GM21825 (cell line): ENCODE results near the gene RBX1.
"Not testable (repeated sequence)": the region's sequence is repeated elsewhere in the genome, so short reads cannot be mapped to it uniquely, and the experiment has no call there.

Source experiments
- ATAC-seq: cut with Tn5 transposase; IDR thresholded peaks from one replicate; pipeline ENCODE4 v1.9.1; 2021; ENCODE audit warnings: mild to moderate bottlenecking, moderate library complexity; ENCODE audit not compliant: unreplicated experiment

The RBX1 gene

DNA sequence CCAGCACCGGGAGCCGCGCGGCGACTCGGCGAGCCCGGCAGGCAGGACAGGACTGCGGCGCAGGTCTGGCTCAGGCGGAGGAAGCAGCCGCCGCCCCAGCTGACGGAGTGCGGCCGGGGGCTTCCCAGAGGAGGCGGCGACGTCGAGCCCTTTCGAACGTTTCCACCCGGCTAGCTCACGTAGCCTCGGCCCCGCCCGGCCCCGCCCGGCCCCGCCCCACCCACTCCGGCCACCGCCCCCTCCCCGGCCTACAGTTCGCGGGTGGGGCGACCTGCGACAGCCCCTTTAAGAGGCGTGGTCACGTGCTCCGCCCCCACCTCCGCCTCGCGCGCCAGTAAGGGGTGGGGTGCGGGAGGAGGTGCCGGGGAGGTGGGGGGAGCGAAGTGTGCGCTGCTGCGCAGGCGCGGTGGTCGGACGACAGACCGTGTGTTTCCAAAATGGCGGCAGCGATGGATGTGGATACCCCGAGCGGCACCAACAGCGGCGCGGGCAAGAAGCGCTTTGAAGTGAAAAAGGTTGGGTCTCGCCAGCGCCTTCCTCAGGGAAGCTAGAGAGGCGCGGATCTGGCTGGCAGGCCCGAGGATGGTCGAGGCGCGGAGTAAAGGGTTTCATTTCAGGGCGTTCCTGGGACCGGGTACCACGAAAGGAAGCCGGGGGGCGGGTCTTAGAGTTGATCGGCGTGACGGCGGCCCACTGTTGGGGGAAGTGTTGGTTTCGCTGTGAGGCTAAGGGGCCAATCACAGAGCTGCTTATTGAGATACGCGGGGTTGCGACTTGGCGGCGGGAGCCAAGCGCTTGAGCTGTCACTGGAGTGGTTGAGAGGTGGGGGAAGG, at the start of gene RBX1:
Gene RBX1, plus strand, starts transcription at position 417 of the 833 bp plus-strand sequence. Its CDS starts 21 bp downstream, at position 438.
- ATAC-seq = peak; percentile 71

DNA sequence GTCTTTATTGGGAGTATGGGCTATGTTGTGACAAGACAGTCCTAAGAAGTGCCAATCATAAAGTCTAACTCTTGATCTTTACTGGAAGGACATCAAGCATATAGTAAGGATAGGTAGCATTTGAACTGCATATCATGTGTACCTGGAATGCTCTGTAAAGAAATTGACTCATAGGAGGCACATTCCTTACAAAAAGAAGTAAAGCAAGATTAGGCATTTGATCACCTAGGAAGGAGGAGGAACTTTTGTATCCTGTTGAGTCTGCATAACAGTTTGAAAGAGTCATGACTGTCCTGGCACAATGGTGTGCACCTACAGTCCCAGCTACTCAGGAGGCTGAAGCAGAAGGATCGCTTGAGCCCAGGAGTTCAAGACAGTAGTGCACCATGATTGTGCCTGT, 47.1 kb upstream of the RBX1 start:
- ATAC-seq = no peak

DNA sequence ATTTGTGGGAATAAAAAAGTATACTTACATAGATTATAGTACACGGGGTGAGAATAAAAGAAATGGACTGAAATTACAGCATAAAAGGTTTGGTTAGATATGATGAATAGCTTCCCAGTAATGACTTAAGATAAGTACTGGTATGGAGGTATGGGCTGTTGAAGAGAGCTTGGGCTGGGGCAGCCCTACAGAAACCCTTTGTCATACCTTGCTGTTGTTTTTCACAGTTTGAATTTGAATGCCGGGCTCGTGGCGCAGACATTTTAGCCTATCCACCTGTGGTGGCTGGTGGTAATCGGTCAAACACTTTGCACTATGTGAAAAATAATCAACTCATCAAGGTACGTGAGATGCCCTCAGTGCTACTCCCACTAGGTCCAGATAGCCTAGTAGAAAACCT, 42.3 kb upstream of the RBX1 start:
- no peak for ATAC-seq

DNA sequence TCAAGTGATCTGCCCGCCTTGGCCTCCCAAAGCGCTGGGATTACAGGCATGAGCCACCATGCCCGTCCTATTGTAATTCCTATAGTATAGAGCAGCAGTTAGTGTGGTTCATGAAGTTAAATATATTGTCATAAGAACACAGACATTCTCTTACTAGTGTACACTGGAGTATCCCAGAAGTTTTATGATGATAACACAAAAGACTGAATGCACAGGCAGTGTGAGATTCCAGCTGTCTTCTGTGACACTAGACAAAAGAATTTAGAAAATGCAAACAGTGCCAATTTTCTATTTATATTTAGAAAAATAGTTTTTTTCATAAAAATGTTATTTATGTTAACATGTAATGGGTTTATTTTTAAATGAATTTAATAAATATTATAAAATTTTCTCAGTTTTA, 39.4 kb upstream of the RBX1 start:
- ATAC-seq = no peak

DNA sequence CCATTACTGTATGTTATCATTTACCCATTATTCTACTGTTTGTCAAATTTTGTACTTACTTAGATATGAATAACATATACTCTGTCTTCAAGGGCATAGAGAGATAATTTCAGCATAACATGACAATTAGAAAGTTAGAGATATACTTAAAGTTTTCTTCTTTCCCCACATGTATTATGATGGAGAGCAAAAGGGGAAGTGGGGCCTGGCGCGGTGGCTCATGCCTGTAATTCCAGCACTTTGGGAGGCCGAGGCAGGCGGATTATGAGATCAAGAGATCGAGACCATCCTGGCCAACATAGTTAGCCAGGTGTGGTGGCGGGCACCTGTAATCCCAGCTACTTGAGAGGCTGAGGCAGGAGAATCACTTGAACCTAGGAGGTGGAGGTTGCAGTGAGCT, 38.2 kb upstream of the RBX1 start:
- ATAC-seq = not testable (repeated sequence)

DNA sequence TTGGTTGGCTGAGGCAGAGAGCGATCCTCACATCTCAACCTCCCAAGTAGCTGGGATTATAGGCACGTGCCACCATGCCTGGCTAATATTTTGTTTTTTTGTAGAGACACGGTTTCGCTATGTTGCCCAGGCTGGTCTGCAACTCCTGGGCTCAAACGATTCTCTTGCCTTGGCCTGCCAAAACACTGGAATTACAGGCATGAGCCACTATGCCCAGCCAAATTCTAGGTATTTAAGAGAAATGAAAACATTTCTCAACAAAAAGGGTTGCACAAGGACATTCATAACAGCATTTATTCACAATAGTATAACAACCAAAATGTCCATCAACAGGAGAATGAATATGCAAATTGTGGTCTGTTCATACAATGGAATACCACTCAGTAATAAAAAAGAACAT, 31.7 kb upstream of the RBX1 start:
- ATAC-seq = no peak

DNA sequence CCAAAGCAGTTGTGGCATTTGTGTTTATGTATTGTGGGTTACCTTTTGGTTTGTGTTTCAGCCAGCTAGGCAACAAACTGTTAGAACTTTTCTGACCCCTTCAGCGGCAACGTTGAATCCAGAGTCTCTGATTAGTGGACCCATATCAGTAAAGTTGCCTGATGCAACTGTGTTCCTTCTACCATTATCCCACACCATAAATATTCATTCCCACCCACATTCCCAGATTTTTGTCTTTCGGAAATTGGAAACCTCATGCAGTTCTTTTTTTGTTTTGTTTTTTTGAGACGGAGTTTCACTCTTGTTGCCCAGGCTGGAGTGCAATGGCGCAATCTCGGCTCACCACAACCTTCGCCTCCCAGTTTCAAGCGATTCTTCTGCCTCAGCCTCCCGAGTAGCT, 30.7 kb upstream of the RBX1 start:
- no peak for ATAC-seq

DNA sequence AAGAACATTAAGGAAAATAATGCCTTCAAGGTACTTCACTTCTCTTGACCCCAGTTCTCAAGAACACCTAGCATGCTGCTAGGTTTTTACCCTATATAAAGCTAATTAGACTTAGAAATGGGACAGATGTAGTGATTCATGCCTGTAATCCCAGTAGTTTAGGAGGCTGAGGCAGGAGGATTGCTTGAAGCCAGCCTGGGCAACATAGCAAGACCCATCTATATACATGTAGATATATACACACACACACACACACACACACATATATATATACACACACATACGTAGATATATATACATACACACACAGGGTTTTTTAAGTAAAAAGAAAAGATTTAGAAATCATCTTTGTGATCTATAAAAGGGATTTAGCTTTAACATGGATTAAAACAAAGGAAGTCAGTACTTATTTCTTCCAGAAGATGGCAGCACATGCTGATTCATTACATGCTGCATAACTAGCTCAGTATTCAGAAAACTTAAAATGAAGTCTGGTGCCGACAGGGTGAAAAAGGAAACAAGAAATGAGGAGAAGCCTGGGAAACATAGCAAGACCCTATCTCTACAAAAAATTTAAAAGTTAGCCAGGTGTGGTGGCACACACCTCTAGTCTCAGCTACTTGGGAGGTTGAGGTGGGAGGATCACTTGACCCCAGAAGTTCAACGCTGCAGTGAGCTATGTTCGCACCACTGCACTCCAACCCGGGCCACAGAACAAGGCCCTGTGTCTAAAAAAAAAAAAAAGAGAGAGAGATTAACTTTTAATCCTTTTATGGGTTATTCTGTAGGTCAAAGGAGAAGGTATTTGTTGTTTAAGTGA, 28.5 kb upstream of the RBX1 start:
- ATAC-seq = no peak

DNA sequence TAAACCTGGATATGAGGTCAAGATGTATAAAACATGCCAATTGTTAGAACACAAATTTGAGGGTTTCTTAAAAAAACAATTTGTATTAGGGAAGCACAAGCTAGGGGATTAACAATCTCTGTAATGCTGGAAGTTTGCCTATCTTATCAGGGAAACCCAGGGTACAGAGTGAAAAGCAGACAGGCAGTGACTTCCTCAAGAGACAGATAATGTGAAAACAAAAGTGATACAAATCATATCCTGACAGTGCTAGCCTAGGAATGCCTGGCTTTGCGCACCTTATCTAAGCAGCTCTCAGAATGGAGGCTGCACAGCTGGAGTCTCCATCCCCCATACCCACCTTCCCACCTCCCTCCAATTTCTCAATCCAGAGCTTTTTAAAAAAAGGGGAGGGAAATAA, 22.5 kb upstream of the RBX1 start:
- ATAC-seq = no peak

DNA sequence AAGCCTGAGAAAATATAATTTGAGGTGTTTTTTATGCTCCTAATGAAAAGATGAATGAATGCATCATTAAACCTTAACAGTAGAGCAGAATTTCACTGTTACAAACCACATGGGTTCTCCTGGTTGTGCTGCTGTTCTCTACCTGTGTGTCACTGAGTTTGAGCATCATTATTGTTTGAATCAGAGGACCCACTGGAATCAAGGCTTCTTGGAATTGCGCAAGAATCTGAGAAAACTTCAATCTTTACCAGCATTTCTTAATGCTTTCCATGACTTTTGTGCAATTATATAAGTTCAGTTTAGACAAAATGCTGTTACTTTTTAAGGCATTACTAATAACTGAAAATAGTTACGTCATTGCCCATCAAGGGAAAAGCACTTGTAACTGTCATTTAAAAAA, 18.8 kb upstream of the RBX1 start:
- no peak for ATAC-seq

DNA sequence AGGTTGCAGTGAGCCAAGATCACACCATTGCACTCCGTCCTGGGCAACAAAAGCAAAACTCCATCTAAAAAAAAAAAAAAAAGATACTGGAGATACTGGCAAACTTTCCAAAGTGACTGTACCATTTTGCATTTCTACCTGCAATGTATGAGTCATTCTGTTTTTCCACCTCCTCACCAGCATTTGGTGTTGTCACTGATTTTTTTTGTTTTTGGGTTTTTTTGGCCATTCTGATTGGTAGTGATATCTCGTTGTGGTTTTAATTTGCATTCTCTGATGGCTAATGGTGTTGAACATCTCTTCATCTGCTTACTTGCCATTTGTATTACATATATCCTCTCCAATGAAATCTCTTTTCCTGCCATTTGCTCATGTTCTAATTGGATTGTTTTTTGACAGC, 12.0 kb upstream of the RBX1 start:
- no peak for ATAC-seq

DNA sequence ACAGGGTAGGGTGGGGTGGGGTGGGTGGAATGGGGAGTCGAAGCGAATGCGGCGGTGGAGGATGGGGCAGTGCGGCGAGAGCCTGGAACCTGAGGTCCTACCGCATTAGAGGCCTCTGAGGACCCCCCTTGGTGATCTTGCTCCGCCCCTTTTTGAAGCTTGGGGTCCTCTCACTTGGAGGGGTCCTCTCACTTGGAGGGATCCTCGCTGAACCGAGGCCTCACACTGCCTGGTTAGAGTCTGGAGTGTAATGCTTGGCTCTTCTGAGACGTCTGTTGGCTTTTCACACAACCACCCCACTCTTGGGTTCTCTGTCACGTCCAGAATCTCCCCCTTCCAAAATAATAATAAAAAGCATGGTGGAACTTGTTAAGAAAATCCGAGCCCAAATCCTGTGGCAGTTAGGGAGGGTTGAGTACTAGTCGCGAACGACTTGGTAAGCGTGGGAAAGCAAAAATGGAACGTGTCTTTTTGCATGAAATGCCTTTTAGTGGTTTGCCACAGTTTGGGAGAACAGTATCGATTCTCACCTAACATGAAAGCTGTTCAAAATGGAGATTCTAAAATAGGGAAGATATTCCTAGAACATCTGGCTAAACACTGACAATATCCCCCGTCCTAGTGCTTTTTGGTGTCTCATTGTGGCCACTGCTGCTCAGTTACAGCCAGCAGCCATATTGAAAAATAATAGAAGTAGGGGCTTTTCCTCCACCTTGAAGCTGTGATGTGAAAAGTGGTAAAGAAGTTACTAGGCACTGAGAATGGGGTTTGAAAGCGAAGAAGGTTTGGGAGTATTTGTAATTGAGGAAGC, 822 bp downstream of the RBX1 start:
- peak; percentile 3 for ATAC-seq

DNA sequence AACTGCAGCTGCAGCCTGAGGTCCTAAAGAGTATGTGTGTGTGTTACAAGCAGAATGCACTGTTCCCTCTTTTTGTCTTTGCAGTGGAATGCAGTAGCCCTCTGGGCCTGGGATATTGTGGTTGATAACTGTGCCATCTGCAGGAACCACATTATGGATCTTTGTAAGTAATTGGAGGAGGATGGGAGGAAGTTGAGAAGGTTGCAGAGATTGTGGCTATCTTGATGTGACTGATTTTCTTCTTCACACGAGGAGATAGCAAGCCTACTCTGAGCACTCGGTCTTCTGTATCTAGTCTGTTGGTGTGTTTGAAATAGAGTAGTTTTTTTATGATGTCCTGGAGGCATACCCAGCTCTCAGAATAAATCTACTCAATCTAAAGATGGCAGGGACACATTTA, 2.3 kb downstream of the RBX1 start:
- ATAC-seq = no peak

DNA sequence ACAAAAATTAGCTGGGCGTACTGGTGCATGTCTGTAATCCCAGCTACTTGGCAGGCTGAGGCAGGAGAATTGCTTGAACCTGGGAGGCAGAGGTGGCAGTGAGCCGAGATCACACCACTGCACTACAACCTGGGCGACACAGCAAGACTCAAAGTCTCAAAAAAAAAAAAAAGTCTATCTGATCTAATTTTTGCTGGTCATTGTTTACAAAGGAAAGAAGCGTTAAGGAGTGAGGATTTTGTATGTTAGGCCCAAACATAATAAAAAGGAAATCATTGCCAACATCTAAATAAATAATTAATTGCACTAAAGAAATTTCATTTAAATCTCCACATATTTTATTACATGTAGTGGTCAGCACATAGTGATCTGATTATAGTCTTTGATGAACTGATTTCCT, 2.9 kb downstream of the RBX1 start:
- ATAC-seq = no peak

DNA sequence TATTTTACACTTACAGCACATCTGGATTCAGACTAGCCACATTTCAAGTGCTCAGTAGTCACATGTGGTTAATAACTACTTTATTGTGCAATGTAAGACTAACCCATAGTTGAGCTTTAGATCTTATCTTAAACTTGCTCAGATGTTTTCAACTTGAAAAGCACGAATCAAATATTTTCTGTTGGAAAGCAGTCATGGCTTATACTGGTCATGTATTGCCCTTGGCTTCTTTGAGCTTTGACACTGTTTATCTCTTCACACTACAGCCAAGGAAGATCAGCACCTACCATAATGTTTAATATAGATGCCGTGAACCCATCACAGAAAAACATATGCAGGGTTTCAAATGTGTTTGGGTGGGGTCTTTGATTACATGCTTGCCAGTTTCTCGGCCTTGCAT, 4.4 kb downstream of the RBX1 start:
- no peak for ATAC-seq

DNA sequence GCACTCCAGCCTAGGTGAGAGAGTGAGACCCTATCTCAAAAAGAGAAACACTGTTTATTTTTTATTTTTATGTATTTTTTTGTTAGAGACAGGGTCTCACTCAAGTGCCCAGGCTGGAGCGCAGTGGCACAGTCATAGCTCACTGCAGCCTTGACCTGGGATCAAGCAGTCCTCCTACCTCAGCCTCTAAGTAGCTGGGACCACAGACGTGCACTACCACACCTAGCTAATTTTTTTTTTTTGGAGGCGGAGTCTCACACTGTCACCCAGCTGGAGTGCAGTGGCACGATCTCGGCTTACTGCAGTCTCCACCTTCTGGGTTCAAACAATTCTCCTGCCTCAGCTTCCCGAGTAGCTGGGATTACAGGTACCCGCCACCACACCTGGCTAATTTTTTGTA, 6.4 kb downstream of the RBX1 start:
- no peak for ATAC-seq

DNA sequence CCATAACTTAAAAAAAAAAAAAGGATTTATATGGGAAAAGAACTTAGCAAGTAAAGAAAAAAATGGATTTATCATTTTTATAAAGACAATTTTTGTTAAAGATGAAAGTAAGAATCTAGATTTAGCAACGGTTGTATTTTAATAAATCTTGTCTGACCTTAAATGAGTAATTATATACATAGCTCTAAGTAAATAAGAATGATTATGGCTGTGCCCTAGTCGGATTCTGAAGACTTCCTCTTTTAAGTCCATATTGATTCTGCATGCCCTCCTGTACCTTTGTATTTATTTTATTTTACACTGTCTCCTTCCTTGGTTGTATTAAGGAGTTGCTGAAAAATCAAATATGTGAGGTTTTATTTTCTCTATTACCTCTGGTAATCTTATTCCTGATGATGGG, 7.1 kb downstream of the RBX1 start:
- no peak for ATAC-seq

DNA sequence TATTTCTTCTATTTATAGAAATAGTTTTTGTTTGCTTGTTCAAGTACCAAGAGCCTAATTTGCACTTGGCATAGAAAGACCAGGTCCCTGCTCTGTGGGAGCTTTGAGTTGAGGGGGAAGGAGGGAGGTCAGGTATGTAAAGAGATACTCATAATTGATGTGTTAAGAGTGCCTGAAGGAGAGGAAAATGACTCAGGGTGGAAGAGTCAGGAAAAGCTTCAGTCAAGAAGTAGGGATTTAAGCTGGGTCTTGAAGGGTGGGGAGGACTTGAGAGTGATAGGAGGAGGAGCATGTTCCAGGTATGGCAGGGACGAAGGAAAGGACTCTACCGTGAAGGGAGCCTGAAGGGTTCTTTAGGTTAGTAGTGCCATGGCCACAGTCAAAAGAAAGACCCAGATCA, 9.0 kb downstream of the RBX1 start:
- no peak for ATAC-seq

DNA sequence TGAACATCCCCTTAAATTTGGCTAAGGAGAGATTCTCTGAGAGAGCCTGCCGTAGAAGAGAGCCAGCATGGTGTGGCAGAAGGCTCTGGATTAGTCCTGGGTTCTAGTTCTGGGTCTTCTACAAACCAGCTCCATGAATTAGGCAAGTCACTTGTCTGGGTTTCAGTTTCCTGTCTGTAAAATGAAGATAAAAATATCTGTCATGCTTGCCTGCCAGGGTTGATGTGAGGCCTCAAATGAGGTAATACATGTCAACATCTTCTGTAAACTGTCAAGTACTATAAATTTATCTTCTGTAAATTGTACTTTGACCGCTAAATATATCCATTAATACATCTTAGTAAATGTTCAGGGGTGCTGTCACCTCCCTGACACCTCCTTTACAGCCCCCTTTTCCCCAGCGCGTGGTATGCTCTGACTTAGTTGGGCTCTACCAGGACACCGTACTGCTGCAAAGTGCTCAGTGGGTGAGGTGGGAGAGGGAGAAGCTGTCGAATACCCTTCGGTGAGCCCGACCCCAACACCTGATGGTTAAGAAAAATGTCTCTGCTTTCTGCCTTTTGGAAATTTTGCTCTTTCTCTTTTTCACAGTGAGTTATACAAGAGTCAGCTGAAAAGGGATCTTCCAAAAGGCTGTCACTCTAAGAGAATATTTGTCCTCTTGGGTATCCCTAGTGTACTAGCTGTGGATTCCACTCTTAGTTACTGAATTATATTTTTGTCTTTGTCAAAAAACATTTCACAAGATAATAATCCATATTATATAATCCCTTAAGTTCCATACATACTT, 15.0 kb downstream of the RBX1 start:
- no peak for ATAC-seq

DNA sequence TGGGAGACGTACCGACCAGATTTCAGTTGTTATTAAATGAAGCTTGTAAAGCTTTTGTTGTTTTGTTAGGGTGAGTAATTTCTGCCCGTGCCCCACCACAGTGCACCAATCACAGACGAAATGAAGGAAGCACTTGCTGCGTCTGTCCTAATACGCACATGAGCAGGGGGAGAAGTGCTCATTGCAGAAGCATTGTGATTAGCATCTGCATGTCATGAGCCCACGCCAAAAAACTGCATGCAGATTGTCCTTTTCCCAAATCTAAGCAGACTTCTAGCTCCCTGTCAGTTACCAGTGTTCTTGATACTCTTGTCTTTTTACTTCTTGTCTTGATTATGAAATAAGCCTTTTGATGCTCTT, 15.5 kb downstream of the RBX1 start:
- no peak for ATAC-seq
